GM12865 (cell line): ENCODE data around the gene MVB12B.

Experiments used
- DNase-seq: peaks from one replicate; pipeline ENCODE4 v3.0.0; 2010; ENCODE audit warnings: low read depth
- H3K4me3 ChIP-seq: 2 replicates; pipeline ENCODE4 v1.5.1; 2011; ENCODE audit warnings: mild to moderate bottlenecking, low read depth, low read length, control low read depth
- TF ChIP-seq, protein P1 (sequence below): IDR thresholded peaks from 2 replicates; pipeline ENCODE4 v1.5.1; 2011; ENCODE audit warnings: low read length, control low read depth, low read depth, inconsistent platforms; ENCODE audit not compliant: insufficient read depth; ENCODE audit errors: missing control alignments

MVB12B gene

GRCh38 chr9:126346031-126346430 lies 19.4 kb downstream of the MVB12B start:
- TF ChIP-seq, protein P1, sequence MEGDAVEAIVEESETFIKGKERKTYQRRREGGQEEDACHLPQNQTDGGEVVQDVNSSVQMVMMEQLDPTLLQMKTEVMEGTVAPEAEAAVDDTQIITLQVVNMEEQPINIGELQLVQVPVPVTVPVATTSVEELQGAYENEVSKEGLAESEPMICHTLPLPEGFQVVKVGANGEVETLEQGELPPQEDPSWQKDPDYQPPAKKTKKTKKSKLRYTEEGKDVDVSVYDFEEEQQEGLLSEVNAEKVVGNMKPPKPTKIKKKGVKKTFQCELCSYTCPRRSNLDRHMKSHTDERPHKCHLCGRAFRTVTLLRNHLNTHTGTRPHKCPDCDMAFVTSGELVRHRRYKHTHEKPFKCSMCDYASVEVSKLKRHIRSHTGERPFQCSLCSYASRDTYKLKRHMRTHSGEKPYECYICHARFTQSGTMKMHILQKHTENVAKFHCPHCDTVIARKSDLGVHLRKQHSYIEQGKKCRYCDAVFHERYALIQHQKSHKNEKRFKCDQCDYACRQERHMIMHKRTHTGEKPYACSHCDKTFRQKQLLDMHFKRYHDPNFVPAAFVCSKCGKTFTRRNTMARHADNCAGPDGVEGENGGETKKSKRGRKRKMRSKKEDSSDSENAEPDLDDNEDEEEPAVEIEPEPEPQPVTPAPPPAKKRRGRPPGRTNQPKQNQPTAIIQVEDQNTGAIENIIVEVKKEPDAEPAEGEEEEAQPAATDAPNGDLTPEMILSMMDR = no peak
- H3K4me3 ChIP-seq = no peak overlapping the region
- no peak for DNase-seq

DNA sequence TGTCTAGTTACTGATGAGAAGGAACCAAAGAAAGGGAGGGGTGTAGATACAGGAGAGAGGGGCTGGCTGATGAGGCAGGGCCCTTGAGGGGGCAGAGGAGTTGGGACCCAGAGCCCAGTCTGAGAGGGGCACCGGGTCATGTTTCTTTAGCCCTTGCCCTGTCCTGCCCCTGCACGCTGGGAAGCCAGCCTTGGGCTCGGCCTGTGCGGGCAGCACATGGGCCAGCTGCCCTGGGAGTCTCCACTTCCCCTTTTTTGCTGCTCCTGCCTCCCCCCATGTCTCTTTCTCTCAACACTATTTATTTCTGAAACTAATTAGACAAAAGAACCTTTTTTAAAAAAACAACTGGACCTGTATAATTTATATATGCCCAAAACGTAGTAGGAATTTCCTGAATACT lies 20.5 kb downstream of the MVB12B start:
- H3K4me3 ChIP-seq = no peak overlapping the region
- TF ChIP-seq, protein P1 = no peak
- no peak for DNase-seq

- no peak overlapping the region for H3K4me3 ChIP-seq
- TF ChIP-seq, protein P1 = no peak
- DNase-seq = no peak
Observed at GRCh38 chr9:126347911-126348760, 21.5 kb downstream of the MVB12B start.

DNA sequence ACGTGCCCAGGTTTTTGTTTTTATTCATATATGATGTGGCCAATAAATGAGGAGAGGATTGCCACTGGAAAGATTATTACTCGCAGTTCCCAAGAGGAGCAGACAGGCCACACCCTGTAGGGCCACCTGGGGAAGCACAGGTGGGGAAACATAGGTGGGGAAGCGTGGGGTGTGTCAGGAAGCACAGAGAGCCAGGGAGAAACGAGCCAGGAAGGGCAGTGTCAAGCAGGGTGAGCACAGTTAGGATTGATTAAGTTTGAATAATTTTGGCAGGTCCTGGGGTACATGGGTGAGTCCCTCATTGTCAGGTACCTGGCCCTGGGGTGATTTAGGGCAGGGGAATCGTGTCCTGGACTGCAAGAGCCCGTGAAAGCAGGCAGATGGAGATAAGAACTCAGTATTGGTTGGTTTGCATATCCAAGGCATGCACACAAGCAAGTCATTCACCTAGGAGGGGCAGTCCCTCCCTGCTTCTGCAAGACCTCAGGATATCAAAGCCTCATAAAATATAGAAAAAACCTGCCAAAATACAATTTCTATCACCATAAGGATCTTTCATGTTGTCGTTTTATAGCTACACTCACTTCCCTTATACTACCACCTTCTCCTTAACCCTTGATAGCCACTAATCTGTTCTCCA lies 22.4 kb downstream of the MVB12B start:
- no peak for DNase-seq
- TF ChIP-seq, protein P1 = no peak

DNA sequence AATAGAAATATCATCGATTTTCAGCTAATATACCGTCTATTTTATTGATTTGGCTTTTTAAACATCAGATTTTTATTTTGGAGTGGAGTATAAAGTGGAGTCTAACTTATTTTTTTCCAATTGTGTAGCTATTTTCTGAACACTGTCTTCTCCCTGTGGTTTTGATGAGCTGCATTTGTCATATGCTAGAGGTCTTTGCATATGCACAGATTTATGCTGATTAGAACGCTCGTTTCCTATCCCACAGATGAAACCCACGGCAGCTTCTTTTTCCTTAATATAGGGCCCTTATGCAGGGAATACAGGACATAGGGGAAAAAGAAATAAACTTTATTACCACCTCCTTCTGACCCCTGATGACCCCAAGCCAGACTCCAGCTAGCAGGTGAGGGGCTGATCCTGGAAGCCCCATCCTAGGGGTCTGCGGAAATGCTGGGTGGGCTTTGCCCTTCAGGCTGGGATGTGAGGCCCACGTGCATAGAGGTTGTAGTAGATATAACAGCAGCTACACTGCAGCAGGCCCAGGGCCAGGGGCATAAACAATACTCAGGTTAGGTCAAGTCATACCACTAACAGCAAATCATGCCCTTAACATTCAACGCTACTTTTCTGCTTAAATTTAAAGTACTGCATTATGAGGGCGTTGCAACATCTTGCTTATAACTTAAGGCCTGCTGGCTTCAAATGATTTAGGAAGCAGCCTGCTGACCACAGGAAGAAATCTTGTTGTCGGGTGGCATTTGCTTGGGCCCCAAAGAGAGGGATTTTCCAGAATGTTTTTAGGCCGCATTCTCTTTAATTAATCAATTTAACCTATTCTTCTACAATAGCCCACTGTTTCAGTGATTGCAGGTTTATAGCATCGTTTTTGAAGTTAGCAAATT lies 28.5 kb downstream of the MVB12B start:
- TF ChIP-seq, protein P1 = no peak
- H3K4me3 ChIP-seq = no peak overlapping the region
- no peak for DNase-seq

More for the DNA sequence above, 22.4 kb downstream of the MVB12B start:
- no peak overlapping the region for H3K4me3 ChIP-seq

GRCh38 chr9:126357074-126357473 lies 30.4 kb downstream of the MVB12B start:
- DNase-seq = no peak
- TF ChIP-seq, protein P1 = no peak
- no peak overlapping the region for H3K4me3 ChIP-seq
